ENCODE data around the gene VSX1. TPM values are rescaled to one million over a fixed set of nuclear protein-coding genes. Genes with fewer than 3 reads are reported as not detected.
A peak's percentile ranks its signal among the peaks of the same experiment; 100 is the strongest.

Gene VSX1
- total and polyA plus RNA-seq, 4 donors, result 0.03 to 0.08 TPM; not detected in 2

GRCh38 chr20:25059866-25060465 is 22.0 kb downstream of the VSX1 start:
- H3K9ac ChIP-seq (ENCODE audit: low read depth in 1 of 2, low read length in 2 of 2), result no peak overlapping the region
- TF ChIP-seq EGR1 (IDR thresholded peaks at IDR 0.05; ENCODE audit: low read depth in 2 of 2), result no peak
- no peak for TF ChIP-seq GABPA (IDR thresholded peaks at IDR 0.05 in 1 of 2, conservative IDR thresholded peaks at IDR 0.05 in 1 of 2)
- TF ChIP-seq JUND (IDR thresholded peaks at IDR 0.05), result no peak
- no peak for TF ChIP-seq RXRA (IDR thresholded peaks at IDR 0.05)
- no peak for TF ChIP-seq NR2F2 (IDR thresholded peaks at IDR 0.05)
- TF ChIP-seq MAX (IDR thresholded peaks at IDR 0.05), result no peak
- no peak for TF ChIP-seq ATF3 (IDR thresholded peaks at IDR 0.05)
- TF ChIP-seq FOXA1 (IDR thresholded peaks at IDR 0.05), result no peak
- no peak for TF ChIP-seq SP1 (IDR thresholded peaks at IDR 0.05)
- TF ChIP-seq RAD21 (IDR thresholded peaks at IDR 0.05), result no peak
- no peak for TF ChIP-seq CTCF (IDR thresholded peaks at IDR 0.05; ENCODE audit: low read depth, low read length, missing input control)
- no peak for TF ChIP-seq YY1 (IDR thresholded peaks at IDR 0.05)
- no peak for TF ChIP-seq REST (IDR thresholded peaks at IDR 0.05)
- TF ChIP-seq FOXA2 (IDR thresholded peaks at IDR 0.05), result no peak
- no peak for DNase-seq (ENCODE audit: low spot score)
- no peak overlapping the region for H3K4me3 ChIP-seq (ENCODE audit: low read depth in 1 of 3, low read length in 3 of 3)
- no peak overlapping the region for H3K27ac ChIP-seq (ENCODE audit: low read depth in 1 of 2, low read length in 2 of 2)
- H3K4me1 ChIP-seq (ENCODE audit: control insufficient read depth in 4 of 4, insufficient read depth in 4 of 4, low read length in 3 of 4), result peaks cover 12 to 39% (median 24%) of the 10 kb centered on the region in 4 donors
- WGBS, result 91% methylated on average over 8 of the region's 8 CpGs
- H3K36me3 ChIP-seq (ENCODE audit: control insufficient read depth in 4 of 4, insufficient read depth in 3 of 4, low read depth in 1 of 4, low read length in 3 of 4), result no peaks in the 10 kb centered on the region
- H3K9me3 ChIP-seq (ENCODE audit: control insufficient read depth in 4 of 4, low read length in 3 of 4), result no peaks in the 10 kb centered on the region
- H3K27me3 ChIP-seq (ENCODE audit: control insufficient read depth in 4 of 4, insufficient read depth in 4 of 4, low read length in 3 of 4), result no peaks in the 10 kb centered on the region

GRCh38 chr20:25058847-25059810 is 22.8 kb downstream of the VSX1 start:
- Histone ChIP-seq H3K27me3 (ENCODE audit: control insufficient read depth in 4 of 4, insufficient read depth in 4 of 4, low read length in 3 of 4) (no peaks in the 10 kb centered on the region), H3K4me1 (ENCODE audit: control insufficient read depth in 4 of 4, insufficient read depth in 4 of 4, low read length in 3 of 4) (peaks cover 13 to 44% (median 27%) of the 10 kb centered on the region in 4 donors), H3K4me3 (ENCODE audit: low read depth in 1 of 3, low read length in 3 of 3) (peak overlapping the region in 1 of 3 donors; percentile 71), H3K9me3 (ENCODE audit: control insufficient read depth in 4 of 4, low read length in 3 of 4) (no peaks in the 10 kb centered on the region), H3K27ac (ENCODE audit: low read depth in 1 of 2, low read length in 2 of 2) (peak overlapping the region; percentile 73 to 79), H3K9ac (ENCODE audit: low read depth in 1 of 2, low read length in 2 of 2) (no peak overlapping the region), H3K36me3 (ENCODE audit: control insufficient read depth in 4 of 4, insufficient read depth in 3 of 4, low read depth in 1 of 4, low read length in 3 of 4) (no peaks in the 10 kb centered on the region)
- no peak for DNase-seq (ENCODE audit: low spot score)
- WGBS, result 66% methylated on average over 20 of the region's 20 CpGs
- TF ChIP-seq YY1 (IDR thresholded peaks at IDR 0.05), result no peak
